ENCODE measurements around the gene LRFN4.
A peak's percentile ranks its signal among the peaks of the same experiment; 100 is the strongest.

The LRFN4 gene

DNA sequence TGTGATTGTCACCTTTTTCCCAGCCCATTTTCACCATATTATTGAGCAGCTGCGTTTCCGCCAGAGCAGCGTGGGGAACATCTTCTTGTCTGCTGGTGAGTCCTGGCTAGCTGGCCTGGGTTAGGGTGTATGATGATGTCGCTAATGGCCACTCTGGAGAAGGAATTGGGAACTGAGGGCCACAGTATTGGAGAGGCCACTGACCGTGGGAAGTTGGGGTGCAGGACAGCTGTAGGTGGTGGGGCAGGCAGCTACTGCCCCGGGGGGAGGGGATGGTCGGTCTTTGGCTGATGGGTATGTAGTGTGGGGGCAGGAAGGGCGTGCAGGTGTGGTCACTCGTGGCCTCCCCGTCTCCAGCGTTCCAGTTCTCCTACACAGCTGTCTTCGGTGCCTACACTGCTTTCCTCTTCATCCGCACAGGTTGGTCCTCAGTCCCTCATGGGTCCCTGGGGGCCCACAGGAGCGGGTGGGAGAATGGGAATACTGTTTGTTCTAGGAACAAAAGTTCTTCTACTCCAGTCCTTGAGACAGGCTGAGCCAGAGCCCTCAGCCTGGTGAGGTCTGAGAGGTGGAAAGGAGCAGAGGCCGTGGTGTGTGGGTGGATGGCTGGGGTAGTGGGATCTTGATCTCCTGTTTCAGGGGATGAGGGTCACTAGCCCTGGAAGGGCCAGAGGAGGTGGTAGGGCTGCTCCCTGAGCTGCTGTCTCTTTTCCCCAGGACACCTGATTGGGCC is 11.6 kb upstream of the LRFN4 start:
- no peak overlapping the region for H3K4me3 ChIP-seq (ENCODE audit: low read depth, low read length)

DNA sequence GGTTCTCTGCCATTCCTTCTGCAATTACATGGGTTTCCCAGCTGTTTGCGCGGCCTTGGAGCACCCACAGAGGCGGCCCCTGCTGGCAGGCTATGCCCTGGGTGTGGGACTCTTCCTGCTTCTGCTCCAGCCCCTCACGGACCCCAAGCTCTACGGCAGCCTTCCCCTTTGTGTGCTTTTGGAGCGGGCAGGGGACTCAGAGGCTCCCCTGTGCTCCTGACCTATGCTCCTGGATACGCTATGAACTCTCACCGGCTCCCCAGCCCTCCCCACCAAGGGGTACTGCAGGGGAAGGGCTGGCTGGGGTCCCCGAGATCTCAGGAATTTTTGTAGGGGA is 11.0 kb upstream of the LRFN4 start:
- H3K4me3 ChIP-seq (ENCODE audit: low read depth, low read length): no peak overlapping the region

DNA sequence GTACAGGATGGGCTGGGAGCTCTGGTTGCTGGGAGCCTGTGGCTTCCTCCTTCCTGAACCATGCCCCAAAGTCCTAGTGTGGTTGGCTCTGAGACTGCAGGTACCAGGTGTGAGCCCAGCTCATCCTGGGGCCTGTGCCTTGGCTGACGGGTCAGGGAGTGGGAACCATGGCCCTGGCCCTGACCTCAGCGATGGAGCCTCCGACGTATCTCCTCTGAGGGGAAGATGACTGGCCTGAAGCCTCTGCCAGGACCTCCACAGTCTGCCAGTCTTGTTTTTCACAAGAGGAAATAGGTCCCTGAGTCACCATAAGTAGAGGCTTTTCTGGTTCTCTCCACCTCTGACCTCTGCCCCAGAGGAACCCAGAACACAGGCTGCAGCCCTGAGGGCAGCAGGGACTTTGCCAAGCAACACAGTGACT is 10.2 kb upstream of the LRFN4 start:
- H3K4me3 ChIP-seq (ENCODE audit: low read depth, low read length): no peak overlapping the region

DNA sequence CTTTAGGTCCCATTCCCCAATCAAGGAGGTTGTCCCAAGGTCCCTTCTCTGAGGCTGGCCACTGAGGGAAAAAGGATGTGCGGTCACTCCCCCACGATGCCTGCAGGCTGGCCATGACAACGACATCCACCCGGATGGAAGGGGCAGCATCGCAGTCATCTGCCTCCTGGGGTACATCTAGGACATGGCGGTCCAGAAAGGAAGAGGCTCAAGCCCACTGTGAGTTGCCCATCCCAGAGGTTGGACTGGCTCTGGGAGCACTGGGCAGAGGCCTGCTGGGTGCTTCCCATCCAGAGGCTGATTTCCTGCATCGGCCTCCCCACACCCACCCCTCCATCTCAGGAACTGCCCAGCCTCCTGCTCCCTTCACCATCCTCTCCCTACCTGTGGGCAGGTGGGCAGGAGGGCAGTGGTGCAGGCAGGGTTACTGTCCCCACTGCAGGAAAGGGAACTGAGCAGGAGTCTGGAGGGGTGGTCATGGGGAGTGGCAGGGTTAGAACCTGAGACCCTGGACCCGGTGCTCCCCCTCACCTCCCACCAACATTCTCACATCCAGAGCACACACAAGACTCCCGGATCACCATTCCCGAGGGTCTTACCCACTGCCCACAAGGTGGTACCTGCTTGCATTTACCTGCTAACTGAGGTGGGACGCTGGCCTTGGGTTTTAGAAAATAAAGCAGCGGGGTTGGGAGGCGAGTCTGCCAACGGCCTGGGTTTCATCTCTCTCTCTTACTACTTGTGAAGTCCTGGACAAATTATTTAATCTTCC is 9.2 kb upstream of the LRFN4 start:
- H3K4me3 ChIP-seq (ENCODE audit: low read depth, low read length): no peak overlapping the region

DNA sequence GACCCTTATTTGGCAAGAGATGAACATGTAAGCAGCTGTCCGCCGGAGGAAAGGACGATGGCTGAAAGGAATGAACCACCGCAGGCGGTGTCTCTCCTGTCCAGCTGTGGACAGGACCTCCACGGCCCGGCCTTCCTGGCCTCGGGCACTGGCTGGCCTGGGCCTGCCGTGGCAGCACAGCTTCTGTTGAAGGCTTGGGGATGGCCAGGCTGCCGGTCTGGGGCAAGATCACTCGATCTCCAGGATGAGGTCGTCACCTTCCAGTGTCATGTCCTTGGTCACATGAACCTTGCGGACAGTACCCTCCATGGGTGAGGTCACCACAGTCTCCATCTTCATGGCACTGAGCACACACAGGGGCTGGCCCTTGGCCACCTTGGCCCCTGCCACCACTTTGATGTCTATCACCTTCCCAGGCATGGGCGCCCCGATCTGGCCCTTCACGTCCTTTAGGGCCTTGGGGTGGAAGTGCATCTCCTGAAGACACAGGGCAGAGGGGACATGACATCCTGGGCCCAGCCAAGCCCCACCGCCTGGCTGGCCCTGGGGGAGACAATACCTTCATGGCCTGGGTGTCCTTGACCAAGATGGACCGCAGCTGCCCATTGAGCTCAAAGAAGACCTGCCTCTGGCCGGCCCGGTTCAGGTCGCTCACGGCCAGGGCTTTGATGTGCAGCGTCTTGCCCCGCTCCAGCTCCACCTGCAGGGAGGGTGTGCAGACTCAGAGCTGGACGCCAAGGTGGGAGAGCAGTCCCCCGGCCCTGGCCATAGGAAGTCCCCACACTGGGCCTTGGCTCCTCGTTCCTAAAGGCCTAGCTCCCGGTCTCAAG is 8.0 kb upstream of the LRFN4 start:
- H3K4me3 ChIP-seq (ENCODE audit: low read depth, low read length): no peak overlapping the region

DNA sequence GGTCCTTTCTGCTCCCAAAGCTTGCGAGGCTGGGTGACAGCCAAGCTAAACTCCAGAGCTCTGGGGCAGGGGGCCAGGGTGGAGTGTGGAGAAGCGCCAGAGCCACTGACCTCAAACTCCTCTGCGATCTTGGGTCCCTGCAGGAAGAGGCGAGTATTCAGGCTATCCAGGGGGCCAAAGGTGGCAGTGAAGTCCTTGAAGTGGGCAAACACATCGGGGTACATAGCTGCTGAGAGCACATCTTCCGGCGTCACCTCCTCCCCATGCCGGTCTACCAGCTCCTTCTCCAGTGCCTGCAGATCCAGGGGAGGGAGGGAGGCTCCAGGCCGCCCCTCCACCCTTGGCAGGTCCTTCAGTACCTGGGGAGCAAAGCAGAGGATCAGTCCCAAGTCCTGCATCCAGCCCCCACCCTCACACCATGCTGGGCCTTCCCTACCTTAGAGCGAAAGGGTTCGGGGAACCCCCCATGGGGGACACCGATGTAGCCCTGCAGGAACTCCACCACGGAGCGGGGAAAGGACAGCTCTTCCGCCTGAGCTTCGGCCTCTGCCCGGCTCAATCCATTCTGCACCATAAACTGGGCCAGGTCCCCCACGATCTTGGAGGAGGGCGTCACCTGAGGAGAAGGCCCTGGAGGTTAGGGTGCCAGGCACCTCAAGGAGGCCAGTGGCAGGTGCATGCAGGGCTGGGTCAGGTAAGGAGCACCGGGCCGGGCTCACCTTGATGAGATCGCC is 7.2 kb upstream of the LRFN4 start:
- H3K4me3 ChIP-seq (ENCODE audit: low read depth, low read length): no peak overlapping the region

DNA sequence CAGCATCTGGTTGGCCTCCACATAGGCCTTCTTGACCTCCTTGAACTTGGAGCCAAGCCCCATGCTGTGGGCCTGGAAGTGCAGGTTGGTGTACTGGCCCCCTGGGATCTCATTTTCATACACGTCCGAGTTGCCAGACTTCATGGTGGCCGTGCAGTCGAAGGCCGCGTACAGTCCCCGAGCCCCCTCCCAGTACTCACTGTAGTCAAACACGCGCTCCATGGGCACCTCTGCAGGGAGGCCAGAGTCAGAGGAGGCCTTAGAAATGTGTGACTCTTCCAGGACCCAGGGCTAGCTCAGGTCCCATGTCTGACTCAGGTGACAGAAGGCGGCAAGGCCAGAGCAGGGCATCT is 6.7 kb upstream of the LRFN4 start:
- H3K4me3 ChIP-seq (ENCODE audit: low read depth, low read length): no peak overlapping the region

DNA sequence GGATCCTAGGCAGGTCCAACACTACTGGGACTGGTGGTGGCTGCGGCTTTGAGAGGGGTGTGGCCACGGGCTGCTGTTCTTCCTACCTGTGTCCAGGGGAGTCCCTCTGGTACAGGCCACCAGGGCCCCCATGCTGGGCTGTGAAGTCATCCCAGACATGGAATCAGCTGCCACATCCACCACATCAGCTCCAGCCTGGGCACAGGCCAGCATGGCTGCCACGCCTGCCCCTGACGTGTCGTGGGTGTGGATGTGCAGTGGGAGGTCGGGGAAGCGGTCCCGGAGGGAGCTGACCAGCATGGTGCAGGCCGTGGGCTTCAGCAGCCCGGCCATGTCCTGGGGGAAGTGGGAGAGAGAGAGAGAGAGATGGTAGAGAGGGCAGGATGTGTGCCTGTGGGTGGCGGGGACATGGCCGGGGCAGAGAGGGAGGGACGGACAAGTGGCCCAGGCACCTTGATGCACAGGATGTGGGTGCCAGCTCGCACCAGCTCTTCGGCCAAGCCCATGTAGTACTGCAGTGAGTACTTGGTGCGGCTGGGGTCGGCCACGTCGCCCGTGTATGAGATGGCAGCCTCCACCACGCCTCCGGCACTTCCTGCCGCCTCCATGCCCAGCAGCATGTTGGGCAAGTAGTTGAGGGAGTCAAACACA is 6.2 kb upstream of the LRFN4 start:
- no peak overlapping the region for H3K4me3 ChIP-seq (ENCODE audit: low read depth, low read length)

DNA sequence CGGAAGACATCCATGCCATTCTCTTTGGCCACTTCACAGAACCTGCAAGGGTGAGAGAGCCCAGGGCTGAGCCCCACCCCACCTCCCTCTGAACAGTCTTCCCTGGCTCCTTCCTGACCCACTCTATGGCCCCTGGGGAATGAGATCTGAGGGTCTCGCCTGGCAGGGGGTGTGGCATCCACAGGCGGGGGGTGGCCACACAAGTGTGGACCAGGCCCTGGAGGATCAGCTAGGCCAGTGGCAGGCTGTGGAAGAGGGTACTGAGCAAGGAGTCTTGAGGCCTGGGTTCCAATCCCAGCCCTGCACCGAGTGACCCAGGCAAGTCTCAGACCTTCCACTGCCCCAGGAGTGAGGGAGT is 5.6 kb upstream of the LRFN4 start:
- H3K4me3 ChIP-seq (ENCODE audit: low read depth, low read length): no peak overlapping the region

DNA sequence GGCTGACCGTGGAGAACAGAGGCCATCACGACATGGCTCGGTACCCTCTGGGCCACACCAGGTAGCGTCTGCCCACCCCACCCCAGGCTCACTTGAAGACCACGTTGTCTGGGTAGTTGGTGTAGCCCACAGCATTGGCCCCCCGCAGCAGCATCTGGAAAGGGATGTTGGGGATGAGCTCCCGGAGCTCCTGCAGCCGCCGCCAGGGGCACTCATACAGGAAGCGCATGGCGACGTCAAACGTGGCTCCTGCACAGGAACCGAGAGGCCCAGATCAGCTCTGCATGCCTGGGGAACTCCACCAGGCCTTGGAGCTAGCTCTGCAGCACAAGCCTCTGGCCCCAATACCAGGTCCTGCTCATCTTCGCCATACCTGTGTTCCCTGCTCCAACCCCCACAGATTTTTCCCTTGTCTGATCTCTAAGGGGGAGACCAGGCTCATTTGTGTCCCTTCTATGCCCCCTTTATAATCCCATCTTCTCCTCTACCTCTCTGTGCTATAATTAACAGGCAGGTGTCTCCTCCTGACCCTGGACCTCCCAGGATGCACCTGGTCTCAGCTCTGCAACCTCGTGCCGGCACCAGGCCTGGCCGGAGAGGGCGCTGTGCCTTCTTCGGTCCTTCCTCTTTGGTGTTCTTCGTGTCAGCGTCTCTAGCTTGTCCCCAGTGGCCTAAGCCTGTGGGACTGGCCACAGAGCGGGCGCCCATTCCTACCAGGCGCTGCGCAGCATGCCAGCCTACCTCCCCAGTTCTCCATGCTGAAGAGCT is 5.0 kb upstream of the LRFN4 start:
- no peak overlapping the region for H3K4me3 ChIP-seq (ENCODE audit: low read depth, low read length)

DNA sequence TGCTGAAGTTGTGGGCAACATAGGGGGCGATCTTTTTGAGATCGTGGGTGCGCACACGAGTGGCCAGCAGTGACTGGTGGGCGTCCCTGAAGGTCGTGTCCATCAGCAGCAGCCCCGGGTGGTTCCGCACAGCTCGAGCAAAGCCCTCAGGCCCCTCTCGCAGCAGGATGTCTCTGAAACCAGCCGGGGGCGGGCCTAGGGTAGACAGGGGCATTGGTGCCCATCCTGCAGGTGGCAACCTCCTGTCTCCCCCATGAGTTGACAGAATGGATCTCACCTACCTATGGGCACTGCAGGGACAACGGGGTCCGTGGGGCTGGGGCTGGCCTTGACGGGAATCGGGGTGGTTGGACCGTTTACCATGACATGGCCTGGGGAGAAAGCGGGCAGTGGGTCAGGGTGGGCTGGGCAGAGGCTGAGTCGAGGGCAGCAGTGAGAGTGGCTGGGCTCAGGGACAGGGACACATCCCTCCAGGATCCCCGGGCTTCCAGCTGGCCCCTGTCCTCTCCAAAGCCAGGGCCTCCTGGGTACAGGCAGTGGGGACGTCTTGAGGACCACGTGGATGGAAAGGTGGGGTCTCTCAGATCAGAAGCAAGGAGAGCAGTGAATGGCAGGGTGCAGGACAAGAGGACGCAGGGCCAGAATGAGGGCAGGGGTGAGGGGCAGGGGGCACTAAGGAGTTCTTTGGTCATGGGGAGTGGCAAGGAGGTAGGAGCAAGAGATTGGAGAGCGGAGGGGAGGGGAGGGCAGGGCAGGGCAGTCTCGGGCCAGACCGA is 4.2 kb upstream of the LRFN4 start:
- no peak overlapping the region for H3K4me3 ChIP-seq (ENCODE audit: low read depth, low read length)

DNA sequence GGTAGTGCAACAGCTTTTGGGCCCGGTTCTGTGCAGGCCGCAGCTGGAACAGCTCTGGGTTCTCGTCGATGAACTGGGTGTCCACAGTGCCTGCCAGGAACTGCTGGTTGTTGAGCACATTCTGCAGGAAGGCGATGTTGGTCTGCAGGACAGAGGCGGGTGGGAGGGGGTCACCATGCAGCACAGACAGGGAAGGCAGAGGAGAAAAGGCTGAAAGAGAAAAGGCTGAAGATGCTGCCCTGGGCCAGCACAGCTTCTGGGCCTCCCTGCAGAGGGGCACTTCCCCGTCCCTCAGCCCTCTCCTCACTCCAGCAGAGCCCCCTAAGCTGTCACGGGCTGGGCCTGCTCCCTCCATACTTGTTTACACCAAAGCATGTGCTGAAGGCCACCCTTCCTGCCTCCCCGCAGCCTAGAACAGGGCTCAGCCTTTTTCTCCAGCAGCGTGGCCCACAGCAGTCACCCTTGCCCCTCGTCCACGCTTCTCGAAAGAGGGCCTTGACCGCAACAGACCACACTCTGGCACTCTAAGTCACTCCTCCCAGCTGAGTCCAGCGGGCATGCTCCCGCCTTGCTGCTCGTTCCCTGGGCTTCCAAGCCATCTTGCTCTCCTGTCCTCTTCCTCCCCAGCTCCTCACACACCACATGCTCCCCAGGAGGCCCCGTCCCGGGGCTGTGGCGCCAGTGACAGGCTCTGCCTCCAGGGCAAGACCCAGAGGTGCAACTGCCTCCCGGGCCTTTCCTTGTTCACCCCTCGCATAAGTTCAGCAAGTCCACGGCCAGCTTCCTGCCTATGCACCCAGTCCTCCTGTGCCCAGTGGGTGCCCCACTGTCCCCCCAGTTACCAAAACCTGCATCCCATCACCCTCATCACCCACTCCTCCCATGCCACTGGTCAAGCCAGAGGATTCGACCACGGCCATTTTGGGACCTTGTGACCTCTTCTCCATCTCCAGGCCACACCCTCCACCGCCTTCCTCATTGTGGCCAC is 3.3 kb upstream of the LRFN4 start:
- H3K4me3 ChIP-seq (ENCODE audit: low read depth, low read length): no peak overlapping the region

DNA sequence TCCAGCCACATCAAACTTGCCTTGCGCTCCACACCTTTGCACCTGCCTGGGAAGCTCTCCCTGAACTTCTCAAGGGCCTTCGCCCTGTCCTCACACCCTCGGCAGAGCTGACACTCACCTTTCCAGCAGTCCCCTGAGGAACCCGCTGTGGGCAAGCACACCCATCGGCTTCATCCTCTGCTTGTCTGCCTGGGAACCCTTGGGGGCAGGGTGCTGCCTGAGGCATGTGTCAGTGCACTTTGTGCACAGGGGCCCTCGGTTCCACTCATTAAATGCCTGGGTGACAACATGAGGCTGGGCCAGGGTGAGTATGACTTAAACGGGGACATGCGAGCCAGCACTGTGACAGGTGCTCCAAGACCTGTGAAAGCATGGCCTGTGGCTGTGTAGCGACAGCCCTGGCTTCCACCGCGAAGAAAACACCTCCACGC is 2.6 kb upstream of the LRFN4 start:
- H3K4me3 ChIP-seq (ENCODE audit: low read depth, low read length): no peak overlapping the region

DNA sequence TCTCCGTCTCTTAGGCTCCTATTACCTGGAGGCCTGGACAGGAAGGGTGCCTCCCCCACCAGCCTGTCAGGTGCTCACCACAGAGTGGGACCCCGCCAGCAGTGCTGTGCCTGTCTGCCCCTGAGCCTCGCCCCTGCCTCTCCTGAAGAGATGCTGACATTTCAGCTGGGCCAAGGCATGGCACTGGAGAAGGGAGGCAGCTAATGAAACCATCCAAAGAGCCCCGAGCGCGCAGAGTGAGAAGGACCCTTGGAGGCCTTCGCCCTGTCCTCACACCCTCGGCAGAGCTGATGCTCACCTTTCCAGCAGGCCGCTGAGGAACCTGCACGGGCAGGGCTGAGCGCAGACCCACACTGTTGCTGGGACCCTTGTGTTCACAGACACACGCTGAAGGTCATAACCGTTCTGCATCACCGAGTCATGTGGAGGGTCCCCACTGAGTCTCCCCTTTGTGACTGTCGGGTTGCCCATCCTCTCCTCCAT is 2.1 kb upstream of the LRFN4 start:
- H3K4me3 ChIP-seq (ENCODE audit: low read depth, low read length): no peak overlapping the region

DNA sequence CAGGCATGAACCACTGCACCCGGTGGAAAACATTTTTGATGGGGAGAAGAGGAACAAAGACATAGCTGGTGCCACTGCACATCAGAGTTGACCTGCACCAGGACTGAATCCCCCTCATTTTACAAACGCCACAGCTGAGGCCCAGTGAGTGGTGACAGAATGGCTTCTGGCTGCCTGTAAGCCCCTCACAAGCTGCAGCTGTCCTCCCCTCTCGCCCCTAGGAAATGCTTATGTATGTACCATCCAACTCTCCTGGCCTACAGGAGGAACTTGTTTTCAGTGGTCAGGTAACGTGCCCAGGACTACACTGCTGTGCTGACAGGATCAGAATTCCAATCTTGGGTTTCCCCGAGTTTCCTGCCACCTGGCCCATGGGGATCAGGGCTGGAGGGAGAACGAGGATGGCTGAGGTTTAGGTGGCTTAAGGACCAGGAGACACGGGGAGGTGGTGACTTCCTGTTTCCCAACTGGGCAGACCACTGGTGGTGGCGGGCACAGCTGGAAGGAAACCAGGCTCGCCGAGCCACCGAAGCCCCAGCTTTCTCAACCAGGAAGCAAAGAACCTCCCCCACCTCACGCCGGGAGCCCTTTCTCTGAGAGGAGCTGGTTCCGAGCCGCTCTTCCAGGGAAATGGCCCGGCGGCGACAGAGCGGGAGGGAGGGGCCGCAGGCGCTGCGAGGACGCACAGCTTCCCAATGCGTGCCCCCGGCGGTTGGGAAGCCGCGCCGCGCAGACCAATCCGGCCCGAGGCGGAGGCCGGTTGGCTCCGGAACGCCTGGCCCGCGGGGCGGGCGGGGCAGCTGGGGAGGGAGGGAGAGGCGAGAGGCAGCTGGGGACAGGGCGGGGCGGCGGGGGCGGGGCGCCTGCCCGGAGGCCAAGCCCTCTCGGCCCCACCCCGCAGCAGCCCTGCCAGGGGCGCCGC is 1.0 kb upstream of the LRFN4 start:
- peak overlapping the region; percentile 75 for H3K4me3 ChIP-seq (ENCODE audit: low read depth, low read length)

DNA sequence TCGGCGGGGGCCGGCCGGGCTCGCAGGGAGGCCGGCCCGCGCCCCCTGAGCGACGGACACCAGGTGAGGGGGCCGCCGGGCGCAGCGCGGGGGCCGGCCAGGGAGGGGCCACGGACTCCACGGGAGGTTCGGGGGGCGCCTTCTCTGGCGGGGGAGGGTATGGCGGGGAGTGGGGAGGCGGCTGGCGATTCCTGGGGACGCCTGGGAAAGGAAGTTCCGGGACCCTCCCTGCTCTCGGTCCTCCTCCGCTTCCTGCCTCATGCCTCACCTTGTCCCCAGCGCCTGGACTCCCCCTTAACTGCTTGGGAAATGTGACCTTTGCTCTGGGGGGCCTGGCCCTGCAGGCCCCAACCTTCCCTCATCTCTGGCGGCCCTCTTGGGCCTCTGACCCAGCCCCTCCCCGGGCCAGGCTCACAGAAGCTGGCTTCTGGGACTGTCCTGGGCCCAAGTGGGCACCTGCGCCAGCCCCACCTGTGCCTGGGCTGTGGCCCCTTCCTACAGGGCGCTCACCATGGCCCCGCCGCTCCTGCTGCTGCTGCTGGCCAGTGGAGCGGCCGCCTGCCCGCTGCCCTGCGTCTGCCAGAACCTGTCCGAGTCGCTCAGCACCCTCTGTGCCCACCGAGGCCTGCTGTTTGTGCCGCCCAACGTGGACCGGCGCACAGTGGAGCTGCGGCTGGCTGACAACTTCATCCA is 516 bp downstream of the LRFN4 start:
- peak overlapping the region; percentile 75 for H3K4me3 ChIP-seq (ENCODE audit: low read depth, low read length)

DNA sequence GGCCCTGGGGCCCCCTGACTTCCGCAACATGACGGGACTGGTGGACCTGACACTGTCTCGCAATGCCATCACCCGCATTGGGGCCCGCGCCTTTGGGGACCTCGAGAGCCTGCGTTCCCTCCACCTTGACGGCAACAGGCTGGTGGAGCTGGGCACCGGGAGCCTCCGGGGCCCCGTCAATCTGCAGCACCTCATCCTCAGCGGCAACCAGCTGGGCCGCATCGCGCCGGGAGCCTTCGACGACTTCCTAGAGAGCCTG is 992 bp downstream of the LRFN4 start:
- peak overlapping the region; percentile 75 for H3K4me3 ChIP-seq (ENCODE audit: low read depth, low read length)

Data from iPS-11a (cell line).